Right lobe of liver (tissue), 6 donors: ENCODE data around the gene ZNF684. TPM values are rescaled to one million over a fixed set of nuclear protein-coding genes. Genes with fewer than 3 reads are reported as not detected.
"Not testable (repeated sequence)": the region's sequence is repeated elsewhere in the genome, so short reads cannot be mapped to it uniquely, and the experiment has no call there.

Experiments used
- ATAC-seq, 4 donors: fragments of 200-7000 bp; cut with Tn5 transposase; one replicate each; pipeline ENCODE4 v1.9.1; 2020; ENCODE audit warnings: mild to moderate bottlenecking in 4 of 4, moderate library complexity in 4 of 4
- DNase-seq, 3 donors: peaks; one replicate each; pipeline ENCODE4 v3.0.0-alpha.2; 2020
- H3K27ac ChIP-seq, 3 donors: fragments of 200-600 bp; one replicate each; pipeline ENCODE4 v1.8.0; 2022
- H3K27me3 ChIP-seq, 2 donors: fragments of 200-600 bp; one replicate each; pipeline ENCODE4 v1.8.0; 2022
- H3K36me3 ChIP-seq, 4 donors: fragments of 200-600 bp; sonication (generic) in 1 of 4; one replicate each; pipeline versions ENCODE4 v1.5.1 to v1.8.0; 2017 to 2022; ENCODE audit warnings: control low read depth in 1 of 4
- H3K4me1 ChIP-seq, 4 donors: fragments of 200-600 bp; sonication (generic) in 1 of 4; one replicate each; pipeline versions ENCODE4 v1.5.1 to v1.8.0; 2017 to 2022; ENCODE audit warnings: control low read depth in 1 of 4
- H3K4me3 ChIP-seq, 3 donors: fragments of 200-600 bp; one replicate each; pipeline ENCODE4 v1.8.0; 2022
- H3K9me3 ChIP-seq, 4 donors: fragments of 200-600 bp; sonication (generic) in 1 of 4; one replicate each; pipeline versions ENCODE4 v1.5.1 to v1.8.0; 2017 to 2022; ENCODE audit warnings: control low read depth in 1 of 4
- POLR2A ChIP-seq: fragments of 450-650 bp; IDR thresholded peaks from one replicate; pipeline ENCODE4 v1.6.1; 2017; ENCODE audit warnings: antibody characterized with exemption, mild to moderate bottlenecking
- WGBS: methylation state at CpG from one replicate; pipeline ENCODE4 v1.1.6; 2018; ENCODE audit warnings: low coverage, low lambda C conversion rate; ENCODE audit not compliant: insufficient coverage; ENCODE audit errors: missing lambda C conversion rate; 5-methylcytosine and 5-hydroxymethylcytosine counted together
- intact Hi-C, 2 donors: fragments of 100-400 bp; cut with DNase I; formaldehyde crosslinking; loops; one replicate each; pipeline versions ENCODE4 v1.11.2 to v1.14.1; 2022
- long read RNA-seq: library from polyadenylated mRNA; unstranded; transcript quantifications from one replicate; pipeline ENCODE4 v2.0.0, GENCODE V29; 2019
- total RNA-seq, 6 experiments: library from RNA; depleted of rRNA in 2 of 6; stranded (reverse); fragments of >200 nt in 2 of 6; fragmentation: NEBNext Ultra II Directional in 3 of 6; extraction: Animal tissue kit (Norgen Biotek cat#: 25700) in 3 of 6; gene quantifications; one replicate each; pipeline versions ENCODE4 v1.1.0 to v1.2.4, GENCODE V29; 2016 to 2023
- TF ChIP-seq, protein P1 (sequence below), 4 donors: fragments of 200-600 bp in 3 of 4; fragments of 450-650 bp in 1 of 4; IDR thresholded peaks; one replicate each; pipeline versions ENCODE4 v1.5.1 to v1.8.0; 2016 to 2022; ENCODE audit warnings: antibody characterized with exemption in 4 of 4, mild to moderate bottlenecking in 2 of 4
- donor health status: DM: no; HTN: yes; CAD: no.
- donor health status: DM: no; HTN: no; CAD: no.
- donor health status: DM: no; HTN: no; CAD: no.
- donor health status: DM: no; HTN: yes; CAD: no.
- donor health status: DM: no; HTN: yes; CAD: no.

Gene ZNF684
- total RNA-seq, result 10 to 100 TPM in 2 of 6 experiments, 1 to 10 TPM in 4; 6.0 to 11.0 (median 8.6) TPM
- long read RNA-seq, partial matches to known transcripts, result 0 of 4 reads
- long read RNA-seq, other reads (novel, unspliced or antisense), result 0 of 4 reads

DNA sequence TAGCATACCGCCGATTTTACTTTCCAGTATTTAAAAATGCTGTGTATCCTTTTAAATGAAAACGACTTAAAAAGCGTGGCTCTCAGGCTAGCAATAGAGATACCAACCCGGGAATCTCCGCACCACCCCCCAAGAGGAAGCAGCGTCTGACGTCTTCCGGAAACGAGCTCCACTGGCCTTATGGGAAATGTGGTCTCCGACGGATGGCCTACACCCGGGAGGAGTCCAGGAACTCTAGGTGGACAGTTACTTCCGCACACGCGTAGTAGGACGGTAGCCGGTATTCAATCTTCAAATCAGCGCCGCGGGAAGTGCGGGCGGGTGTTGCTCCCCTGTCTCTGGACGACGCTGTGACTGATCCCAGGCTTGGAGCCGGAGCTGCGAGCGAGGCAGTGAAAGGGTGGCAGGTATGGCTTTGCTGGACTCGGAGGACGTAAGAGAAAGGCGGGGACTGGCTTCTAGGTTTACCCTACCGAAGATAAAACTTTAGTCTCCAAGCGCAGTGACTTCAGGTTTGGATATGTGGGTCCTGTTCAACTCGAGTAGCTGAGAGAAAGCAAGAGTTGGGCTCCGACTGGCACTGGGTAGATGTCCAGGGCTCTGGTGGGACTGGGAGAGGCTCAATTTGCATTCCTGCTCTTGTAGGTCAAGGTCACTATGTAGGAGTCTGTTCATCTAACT, at the start of gene ZNF684:
TSS of gene ZNF684 (plus strand) at position 257 of the 681 bp plus-strand sequence. CDS start 1,530 bp downstream, outside the sequence.
- DNase-seq, result peak; percentile 89 to 96 (median 95)
- intact Hi-C loops, result no loop called here
- WGBS, result 0% methylated on average over 20 of the region's 35 CpGs
- TF ChIP-seq POLR2A, result peak; percentile 82
- TF ChIP-seq, protein P1, sequence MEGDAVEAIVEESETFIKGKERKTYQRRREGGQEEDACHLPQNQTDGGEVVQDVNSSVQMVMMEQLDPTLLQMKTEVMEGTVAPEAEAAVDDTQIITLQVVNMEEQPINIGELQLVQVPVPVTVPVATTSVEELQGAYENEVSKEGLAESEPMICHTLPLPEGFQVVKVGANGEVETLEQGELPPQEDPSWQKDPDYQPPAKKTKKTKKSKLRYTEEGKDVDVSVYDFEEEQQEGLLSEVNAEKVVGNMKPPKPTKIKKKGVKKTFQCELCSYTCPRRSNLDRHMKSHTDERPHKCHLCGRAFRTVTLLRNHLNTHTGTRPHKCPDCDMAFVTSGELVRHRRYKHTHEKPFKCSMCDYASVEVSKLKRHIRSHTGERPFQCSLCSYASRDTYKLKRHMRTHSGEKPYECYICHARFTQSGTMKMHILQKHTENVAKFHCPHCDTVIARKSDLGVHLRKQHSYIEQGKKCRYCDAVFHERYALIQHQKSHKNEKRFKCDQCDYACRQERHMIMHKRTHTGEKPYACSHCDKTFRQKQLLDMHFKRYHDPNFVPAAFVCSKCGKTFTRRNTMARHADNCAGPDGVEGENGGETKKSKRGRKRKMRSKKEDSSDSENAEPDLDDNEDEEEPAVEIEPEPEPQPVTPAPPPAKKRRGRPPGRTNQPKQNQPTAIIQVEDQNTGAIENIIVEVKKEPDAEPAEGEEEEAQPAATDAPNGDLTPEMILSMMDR (IDR thresholded peaks at IDR 0.05), result no peak
- no peaks in the 10 kb centered on the region for H3K9me3 ChIP-seq
- peak within 1 kb of the TSS; percentile 68 to 82 (median 79) for H3K27ac ChIP-seq
- peak within 1 kb of the TSS; percentile 70 to 78 (median 77) for H3K4me3 ChIP-seq
- no peaks in the 10 kb centered on the region for H3K36me3 ChIP-seq
- peaks cover 0 to 23% (median 0%) of the 10 kb centered on the region in 4 donors for H3K4me1 ChIP-seq
- no peaks in the 10 kb centered on the region for H3K27me3 ChIP-seq
- peak; percentile 94 to 99 (median 94) for ATAC-seq

DNA sequence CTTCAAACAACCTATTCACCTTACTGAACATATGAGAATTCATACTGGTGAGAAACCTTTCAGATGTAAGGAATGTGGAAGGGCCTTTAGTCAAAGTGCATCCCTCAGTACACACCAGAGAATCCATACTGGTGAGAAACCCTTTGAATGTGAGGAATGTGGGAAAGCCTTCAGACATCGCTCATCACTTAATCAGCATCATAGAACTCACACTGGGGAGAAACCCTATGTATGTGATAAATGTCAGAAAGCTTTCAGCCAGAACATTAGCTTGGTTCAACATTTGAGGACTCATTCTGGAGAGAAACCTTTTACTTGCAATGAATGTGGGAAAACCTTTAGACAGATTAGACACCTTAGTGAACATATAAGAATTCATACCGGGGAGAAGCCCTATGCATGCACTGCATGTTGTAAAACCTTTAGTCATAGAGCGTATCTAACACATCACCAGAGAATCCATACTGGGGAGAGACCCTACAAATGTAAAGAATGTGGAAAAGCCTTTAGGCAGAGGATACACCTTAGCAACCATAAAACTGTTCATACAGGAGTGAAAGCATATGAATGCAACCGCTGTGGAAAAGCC, 36.0 kb upstream of the ZNF684 start:
- no peak overlapping the region for H3K4me3 ChIP-seq
- H3K27me3 ChIP-seq, result no peaks in the 10 kb centered on the region
- H3K27ac ChIP-seq, result no peak overlapping the region
- intact Hi-C loops, result no loop called here
- H3K36me3 ChIP-seq, result peaks cover 0 to 27% (median 3%) of the 10 kb centered on the region in 4 donors
- TF ChIP-seq POLR2A, result no peak
- TF ChIP-seq, protein P1 (IDR thresholded peaks at IDR 0.05), result no peak
- WGBS, result 100% methylated on average over 3 of the region's 4 CpGs
- DNase-seq (no peak), ATAC-seq (no peak)
- H3K9me3 ChIP-seq, result peaks cover 0 to 24% (median 13%) of the 10 kb centered on the region in 4 donors
- H3K4me1 ChIP-seq, result no peaks in the 10 kb centered on the region

DNA sequence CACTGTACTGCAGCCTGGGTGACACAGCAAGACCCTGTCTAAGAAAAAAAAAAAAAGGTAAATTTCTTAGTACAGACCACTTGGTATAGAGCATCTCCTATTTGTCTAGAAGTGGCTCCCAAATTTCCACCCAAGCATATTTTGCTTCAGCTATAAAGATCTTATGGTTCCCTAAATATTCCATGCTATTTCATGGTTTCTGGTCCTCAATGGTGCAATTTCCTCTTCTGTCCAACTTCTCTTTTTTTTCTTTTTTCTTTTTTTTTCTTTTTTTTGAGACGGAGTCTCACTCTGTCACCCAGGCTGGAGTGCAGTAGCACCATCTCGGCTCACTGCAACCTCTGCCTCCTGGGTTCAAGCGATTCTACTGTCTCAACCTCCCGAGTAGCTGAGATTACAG, 28.8 kb upstream of the ZNF684 start:
- H3K4me3 ChIP-seq, DNase-seq, H3K27ac ChIP-seq, intact Hi-C loops, H3K36me3 ChIP-seq, ATAC-seq, H3K4me1 ChIP-seq, H3K27me3 ChIP-seq: not testable (repeated sequence)
- H3K9me3 ChIP-seq, result peaks cover 0 to 18% (median 4%) of the 10 kb centered on the region in 4 donors
- 87% methylated on average over 3 of the region's 4 CpGs for WGBS

DNA sequence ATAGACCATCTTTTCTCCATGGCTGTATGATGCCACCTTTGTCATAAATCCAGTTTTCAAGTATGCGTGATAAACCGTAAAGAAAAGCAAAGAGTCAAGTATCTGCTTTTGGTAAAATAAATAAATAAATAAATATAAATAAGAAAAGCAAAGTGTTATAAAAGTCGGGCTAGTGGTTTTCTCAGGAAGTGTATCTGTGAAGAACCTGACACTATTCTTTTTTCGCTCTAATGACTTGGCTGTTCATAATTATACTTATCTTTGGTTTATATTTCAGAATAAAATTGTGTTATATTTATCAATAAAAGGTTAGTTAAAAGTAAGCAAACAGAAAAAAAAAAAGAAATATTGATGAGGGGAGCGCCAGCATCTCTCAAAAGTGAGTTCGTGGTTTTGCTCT, 23.5 kb upstream of the ZNF684 start:
- Histone ChIP-seq H3K27me3 (no peaks in the 10 kb centered on the region), H3K36me3 (no peaks in the 10 kb centered on the region), H3K9me3 (no peaks in the 10 kb centered on the region), H3K4me3 (peak overlapping the region; percentile 64 to 88 (median 81)), H3K4me1 (peaks cover 0 to 4% (median 0%) of the 10 kb centered on the region in 4 donors), H3K27ac (peak overlapping the region; percentile 35 to 61 (median 46))
- intact Hi-C loops, result no loop called here
- no peak for ATAC-seq
- WGBS, result 62% methylated on average over 6 of the region's 6 CpGs
- no peak for DNase-seq
- TF ChIP-seq, protein P1 (IDR thresholded peaks at IDR 0.05), result no peak
- TF ChIP-seq POLR2A, result no peak
